Measurements from ENCODE around the gene FAM20C.

The FAM20C gene

DNA sequence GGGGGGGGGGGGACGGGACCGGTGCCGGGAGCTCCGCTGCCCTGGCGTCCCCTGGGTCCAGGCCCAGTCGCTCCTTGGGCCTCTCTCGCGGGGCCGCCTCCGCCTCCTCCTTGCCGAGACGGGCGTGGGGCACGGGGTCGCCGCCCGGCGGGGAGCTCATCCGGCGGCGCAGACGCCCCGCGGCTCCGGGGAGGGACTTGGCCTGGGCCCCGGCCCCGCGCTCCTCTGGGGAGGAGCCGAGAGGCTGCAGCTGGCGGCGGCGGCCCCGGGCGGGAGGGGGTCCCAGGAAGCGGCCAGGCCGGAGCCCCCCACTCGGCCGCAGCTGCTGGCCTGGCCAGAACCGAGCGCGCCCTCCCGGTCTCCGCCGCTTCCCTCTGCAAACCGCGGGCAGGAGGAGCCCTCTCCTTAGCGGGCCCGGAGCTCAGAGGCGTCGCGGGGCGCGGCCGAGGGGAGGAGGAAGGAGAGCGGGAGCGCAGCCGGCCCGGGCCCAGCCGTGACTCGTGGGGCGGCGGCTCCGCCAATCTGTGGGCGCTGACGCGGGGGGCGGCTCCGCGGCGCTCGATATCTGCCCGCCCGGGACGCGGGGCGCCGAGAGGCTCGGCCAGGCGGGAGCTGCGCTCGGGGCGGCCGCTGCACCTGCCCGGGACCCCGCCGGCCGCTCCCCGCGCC lies at the start of gene FAM20C:
TSS of gene FAM20C (plus strand) at position 591 of the 669 bp plus-strand sequence. CDS start 629 bp downstream, outside the sequence.
- peak; percentile 48 for DNase-seq (ENCODE audit: low spot score)

DNA sequence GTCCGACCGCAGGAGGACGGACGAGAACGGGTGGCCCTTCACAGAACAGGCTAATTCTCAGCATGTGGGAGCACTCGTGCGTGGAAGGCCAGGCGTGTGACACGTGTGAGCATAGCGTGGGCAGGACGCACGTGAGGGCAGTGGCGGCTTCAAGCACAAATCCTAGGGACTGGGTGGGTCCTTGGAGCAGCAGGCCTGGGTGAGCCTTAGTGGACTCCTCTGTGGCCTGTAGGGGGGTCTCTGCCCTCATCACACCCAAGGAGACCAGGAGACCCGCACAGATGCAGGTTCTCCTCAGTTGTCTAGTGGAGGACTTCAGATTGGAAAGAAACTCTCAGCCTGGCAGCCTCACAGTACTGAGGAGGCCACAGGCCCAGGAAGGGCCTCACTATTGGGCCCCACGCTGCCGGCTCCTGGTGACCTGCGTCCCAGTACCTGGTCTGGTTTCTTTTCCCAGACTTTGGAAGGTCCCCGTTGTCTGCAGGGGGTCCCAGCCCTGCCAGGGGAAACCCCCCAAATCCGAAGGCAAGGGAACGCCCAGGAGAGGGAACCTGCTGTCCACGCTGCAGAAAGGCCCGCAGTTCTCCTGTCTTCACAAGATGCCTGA lies 49.1 kb upstream of the FAM20C start:
- no peak for DNase-seq (ENCODE audit: low spot score)

DNA sequence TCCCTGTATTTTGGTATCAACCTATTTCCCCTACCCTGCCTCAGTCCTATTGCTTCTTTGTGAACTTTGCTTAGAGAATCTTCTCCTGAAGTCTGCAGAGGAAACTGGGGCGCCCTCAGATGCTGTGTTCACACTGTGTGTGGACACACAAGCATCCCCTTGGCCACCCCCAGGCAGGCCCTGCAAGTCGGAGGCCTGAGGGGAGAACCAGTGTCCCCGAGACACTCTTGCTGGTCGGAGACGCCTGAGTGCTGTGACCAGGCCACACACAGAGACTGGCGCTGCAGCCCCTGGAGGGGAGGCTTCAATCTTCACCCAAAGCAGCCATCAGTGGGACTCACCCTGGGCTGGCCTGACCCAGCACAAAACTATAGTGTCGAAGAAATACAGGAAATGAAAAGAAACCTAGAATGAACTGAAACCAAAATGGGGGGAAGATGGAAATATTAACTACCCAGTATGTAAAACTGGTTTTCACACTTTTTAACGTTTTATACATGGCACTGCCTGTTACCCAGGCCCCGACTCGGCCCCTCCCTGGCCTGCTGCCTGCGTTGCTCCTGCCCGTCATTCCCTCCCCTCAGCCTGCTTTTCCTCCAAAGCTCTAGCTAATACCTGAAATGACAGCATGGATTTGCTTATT lies 48.4 kb upstream of the FAM20C start:
- DNase-seq (ENCODE audit: low spot score), result no peak

DNA sequence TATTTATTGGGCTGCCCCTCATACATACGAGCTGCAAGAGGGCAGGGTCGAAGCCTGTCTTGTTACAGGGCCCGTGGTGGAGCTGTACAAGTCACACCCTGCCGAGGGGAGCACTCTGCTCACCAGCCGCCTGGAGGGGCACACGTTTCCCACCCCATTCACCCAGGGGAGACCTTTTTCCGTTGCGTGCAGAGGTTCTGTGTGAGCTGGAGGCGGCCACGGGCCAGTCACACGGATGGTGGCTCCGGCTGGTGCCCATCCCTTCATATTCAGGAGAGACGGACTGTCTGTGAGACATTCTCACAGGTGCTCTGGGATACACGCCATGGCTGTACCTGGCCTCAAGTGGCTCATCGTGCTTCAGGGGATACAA lies 47.9 kb upstream of the FAM20C start:
- no peak for DNase-seq (ENCODE audit: low spot score)

DNA sequence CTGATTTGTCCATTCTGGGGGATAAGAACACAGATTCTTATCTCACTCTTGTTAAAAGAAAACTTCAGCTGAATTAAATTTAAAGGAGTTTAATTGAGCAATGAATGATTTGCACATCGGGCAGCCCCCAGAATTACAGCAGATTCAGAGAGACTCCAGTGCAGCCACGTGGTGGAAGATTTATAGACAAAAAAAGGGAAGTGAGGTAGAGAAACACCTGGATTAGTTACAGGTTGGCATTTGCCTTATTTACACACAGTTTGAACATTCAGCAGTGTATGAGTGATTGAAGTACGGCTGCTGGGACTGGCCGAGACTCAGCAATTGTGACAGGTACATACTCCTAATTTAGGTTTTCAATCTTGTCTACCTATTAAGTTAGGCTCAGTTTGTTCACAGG lies 46.5 kb upstream of the FAM20C start:
- no peak for DNase-seq (ENCODE audit: low spot score)

DNA sequence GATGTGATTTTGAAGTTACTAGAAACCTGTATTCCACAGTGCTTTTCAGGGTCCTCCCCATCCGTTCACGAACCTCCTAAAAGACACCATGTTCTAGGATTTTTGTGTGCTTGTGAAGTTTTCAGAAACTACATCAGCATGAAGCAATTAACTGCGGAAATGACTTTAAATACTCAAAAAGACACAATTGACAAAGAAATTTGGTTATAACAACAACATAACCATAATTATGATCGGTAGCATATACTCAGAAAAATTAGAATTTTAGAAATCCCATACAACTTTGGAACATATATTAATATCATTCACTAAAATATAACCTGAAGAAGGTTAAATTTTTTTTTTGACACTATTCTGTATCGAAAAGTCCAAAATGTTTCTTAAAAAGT lies 43.8 kb upstream of the FAM20C start:
- DNase-seq (ENCODE audit: low spot score), result no peak

DNA sequence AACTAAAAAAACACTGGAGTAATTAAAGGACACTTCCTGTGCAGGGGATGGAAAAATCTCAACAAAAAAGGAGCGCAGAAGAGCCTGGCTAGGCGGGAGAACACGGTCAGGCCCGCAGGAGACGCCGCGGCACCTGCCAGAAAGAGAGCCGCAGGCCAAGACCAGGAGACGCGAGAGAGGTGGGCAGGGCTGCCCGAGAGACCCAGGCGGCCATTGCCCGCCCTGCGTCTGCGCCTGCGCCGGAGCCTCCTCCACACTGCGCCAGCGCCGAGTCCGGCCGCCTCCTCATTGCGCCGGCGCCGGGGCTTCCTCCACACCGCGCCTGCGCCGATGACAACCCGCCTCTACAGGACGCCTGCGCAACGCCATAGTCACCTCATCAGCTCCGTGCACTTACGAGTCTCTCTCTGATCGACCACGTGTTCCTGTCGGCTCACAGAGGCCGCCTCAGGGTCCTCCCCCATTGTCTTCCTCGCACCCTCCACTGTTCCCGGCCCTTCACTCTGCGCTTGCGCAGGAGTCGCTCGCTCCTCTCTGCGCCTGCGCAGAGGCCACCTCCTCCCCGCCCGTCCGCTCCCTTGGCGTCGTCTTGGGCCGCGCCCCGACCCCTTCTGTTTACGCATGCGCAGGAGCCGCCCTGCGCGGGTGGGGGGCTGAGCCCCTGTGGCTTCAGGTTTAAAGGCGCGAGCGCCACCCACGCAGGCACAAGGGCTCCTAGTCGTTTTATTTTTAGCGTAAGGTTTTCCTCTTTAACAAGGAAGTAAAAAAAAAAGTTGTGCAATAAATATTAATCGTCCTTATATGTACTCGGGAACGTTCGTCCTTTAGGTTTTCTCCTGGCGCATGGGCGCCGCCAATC lies 43.2 kb upstream of the FAM20C start:
- peak; percentile 99 for DNase-seq (ENCODE audit: low spot score)

DNA sequence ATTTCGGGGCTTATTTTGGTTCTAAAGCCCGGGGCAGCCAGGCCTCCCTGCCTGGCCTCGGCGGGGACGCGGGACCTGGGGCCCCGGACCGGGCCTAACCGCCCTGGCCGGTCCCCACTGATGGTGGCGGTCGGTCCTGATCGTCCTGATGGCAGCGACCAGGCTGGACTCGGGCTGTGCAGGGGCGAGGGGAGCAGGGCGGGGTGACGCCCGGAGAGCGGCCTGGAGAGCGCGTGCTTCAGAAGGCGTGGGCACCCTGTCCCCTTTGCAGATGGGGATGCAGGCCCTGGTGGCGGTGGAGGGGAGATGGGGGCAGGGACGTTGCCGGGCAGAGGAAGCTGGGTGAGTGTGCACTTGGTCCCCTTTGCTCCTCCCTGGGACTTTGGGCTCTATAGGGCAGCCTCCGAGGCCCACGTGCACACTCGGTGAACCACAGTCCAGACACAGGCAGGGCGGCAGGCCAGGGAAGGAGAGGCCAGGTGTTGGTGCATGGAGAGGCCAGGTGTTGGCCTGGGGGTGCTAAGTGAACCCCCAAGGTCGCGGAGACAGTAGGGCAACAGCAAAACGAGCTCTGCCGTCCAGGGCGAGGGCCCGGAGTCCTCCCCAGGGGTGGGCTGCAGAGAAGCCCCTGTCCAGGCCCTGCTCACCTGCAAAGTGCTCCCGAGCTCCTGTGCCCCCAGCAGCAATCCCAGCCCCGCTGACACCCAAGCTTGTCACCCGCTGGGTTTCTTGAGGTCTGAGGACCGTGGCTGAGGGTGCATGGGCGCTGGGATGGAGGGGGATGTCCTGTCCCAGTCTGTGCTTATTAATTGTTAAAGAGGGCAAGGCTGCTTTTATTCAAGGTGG lies 42.4 kb upstream of the FAM20C start:
- no peak for DNase-seq (ENCODE audit: low spot score)

DNA sequence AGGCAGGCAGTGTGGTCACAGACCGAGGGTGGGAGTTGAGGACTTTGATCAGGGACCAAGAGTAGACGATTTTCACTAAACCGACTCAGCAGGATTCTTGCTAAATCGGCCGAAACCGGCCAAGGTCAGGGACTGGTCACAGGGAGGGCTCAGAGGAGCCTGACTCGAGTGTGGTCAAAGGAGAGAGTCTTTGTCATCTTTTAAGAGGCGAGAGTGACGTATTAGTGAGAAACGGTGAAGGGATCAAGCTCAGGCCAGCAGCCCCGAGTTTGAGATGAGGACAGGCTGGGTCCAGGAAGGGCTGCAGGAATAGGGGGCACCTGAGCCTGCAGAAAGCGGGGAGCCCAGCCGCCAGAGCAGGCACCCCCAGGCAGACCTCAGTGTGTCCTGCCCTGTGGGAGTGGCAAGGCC lies 41.6 kb upstream of the FAM20C start:
- no peak for DNase-seq (ENCODE audit: low spot score)

DNA sequence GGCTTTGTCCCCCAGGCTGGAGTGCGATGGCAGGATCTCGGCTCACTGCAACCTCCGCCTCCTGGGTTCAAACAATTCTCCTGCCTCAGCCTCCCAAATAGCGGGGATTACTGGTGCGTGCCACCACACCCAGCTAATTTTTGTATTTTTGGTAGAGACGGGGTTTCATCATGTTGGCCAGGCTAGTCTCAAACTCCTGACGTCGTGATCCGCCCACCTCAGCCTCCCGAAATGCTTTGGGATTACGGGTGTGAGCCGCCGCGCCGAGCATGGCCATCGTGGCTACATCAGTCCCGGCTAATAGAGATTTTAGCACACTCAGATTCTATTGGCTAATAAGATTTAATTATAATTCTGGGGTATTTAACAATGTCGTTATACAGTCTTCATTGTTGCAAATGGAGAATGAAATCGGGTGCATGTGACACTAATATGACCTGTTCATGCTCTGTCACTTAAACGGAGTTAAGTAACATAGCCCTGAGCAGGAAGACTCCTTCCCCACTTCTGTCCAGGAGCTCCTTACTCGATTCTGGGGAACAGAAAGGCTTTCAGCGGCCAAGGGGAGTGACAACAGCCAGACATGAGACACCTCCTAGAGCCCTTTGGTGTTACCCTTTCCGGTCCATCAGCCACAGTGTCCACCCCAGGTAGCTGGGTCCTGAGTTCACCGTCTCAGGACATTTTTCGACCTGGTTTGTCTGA lies 40.9 kb upstream of the FAM20C start:
- DNase-seq (ENCODE audit: low spot score), result no peak

DNA sequence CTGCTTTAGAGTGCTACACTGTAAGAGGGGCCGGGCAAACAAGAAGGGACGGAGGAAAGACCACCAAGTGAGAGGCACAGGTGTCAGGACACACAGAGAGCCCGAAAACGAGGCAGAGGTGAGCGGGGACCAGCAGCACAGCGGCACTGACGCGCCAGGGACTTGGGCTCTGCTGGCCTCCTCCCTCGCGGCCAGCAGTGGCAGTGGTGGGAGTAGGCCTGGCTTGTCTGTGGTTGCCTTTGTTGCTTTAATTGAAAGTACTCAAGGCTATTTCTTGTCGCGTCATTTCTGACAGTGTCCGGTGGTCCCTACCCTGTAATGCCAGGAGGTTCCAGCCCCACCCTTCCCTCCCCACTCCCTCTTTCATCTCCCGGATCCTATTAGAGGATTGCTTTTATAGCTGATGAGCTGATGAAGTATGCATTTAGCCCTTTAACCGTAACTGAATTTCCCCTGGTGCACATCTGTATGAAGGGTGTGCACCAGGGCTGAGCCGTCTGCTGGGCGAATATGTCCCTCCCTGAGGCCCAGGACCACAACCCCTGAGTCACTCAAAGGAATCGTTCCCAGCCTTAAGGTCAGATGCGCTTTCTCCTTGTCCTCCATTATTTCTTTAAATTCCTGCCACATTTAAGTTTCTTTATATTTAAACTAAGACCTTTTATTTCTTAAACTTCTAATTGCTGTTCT lies 39.5 kb upstream of the FAM20C start:
- no peak for DNase-seq (ENCODE audit: low spot score)

DNA sequence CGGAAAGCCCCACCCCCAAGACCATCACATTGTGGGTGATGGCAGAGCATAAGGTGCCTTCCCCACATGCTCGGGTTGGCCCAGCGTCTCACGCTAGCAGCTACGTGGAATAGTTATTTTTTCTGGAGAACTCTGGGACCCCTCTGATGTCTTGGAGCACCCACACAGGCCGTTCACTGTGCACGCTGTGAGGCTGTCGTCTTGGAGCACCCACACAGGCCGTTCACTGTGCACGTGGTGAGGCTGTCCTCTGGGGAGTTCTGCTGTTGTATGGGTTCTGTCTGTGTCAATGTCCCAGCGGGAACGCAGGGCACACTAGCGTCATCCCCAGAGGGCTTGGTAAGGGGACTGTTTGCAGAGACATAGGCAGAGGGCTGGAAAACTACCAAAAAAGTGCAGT lies 38.8 kb upstream of the FAM20C start:
- DNase-seq (ENCODE audit: low spot score), result no peak

DNA sequence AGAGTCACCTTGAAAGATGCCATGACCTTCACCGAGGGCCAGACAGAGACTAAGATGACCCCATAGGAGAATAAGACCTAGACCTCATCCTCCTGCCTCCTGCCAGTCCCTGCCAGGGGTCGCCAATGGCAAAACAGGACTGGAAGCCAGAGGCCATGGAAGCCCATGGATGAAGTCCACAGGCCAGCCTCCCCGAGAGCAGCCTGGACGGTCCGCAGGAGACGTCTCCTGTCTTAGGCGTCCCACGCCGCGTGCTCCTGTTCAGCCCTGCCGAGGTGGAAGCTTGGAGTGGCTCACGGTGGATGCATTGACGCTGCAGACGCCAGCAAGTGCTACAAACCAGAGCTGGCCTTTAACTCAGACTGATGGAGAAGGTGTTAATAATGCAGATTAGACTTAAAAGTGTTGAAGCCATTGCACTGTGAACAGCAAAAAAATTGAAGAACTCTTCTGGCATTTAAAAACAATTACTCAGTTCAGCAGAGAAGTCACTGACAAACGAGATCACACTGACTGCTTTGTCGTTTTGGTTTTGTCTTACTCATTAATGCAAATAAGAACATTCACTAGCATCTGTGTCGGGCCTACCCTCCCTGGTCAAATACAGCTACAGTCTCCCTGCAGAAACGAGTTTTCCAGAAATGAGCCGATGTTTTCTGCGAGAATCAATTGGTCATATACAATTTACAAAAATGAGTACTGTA lies 38.1 kb upstream of the FAM20C start:
- no peak for DNase-seq (ENCODE audit: low spot score)

DNA sequence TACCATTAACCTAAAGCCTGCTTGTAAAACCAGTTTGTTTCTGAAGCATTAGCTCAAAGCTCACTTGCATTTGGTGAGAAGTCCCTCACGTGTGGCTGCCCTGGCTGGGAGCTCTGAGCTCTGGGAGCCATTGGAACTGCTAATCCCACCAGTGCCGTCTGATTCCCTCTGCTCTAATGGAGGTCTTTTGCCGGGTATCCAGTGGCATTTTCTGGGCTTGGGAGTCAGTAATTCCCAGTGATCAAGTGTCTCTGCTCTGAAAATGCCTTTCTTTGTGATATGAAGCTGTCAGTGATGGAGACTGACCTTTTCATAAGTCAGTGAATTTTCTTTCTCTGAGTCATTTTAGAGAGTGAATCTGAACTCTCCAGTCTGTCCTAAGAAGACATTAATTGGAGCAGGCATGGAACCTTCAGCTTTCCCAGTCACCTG lies 36.9 kb upstream of the FAM20C start:
- no peak for DNase-seq (ENCODE audit: low spot score)

DNA sequence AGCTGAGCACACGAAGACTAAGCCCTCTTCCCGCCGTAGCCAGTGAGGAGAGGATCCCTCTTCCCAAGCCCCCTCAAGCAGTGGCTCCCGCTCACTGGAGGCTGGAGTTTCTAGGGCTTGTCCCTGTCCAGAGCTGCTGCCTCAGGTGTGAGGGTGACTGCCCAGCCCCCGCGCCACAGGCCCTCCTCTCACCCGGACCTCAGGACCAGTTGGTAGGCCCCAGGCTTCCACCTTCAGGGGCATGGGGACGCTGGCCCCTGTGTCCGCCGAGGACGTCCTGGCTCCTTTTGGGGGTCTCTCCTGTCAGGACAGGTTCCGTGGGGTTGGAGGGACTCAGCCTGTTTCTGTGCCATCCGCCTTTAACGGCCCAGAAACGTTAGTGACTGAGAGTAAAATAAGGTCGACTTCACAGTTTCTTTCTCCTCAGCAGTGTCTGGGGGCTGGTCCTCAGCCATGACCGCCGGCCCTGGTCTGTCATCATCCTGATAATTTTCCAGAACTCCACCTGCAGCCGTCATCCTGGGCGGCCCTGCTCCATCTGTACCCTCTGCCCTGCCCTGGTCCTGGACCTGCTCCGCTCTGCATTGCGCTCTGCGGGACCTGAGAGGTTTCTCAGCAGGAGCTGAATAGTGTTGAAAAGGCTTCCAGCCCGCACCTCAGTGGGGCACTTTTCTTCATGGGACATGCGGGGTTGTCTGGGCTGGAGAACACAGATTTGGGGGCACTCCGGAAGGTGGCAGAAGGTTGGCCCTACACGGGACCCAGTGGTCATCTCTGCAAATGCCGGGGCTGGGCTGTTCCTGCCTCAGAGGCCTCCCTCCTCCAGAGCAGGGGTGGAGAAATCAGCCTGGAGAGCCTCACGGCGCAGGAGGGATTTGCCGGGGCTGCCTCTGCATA lies 36.0 kb upstream of the FAM20C start:
- peak; percentile 28 for DNase-seq (ENCODE audit: low spot score)

DNA sequence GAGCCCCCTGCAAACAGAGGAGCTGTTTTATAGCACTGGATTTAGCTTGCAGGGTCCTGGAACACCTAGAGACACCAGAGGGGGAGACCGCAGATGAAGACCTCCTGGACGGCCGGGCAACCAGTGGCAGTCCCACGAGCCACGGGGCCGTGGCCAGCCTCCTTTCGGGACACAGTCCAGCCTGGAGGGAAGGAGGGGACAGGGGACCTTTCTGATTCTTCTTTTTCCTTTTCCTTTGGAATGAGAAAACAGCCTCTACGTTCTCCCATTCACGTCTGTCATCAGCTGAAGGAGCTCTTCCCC lies 35.4 kb upstream of the FAM20C start:
- DNase-seq (ENCODE audit: low spot score), result no peak

DNA sequence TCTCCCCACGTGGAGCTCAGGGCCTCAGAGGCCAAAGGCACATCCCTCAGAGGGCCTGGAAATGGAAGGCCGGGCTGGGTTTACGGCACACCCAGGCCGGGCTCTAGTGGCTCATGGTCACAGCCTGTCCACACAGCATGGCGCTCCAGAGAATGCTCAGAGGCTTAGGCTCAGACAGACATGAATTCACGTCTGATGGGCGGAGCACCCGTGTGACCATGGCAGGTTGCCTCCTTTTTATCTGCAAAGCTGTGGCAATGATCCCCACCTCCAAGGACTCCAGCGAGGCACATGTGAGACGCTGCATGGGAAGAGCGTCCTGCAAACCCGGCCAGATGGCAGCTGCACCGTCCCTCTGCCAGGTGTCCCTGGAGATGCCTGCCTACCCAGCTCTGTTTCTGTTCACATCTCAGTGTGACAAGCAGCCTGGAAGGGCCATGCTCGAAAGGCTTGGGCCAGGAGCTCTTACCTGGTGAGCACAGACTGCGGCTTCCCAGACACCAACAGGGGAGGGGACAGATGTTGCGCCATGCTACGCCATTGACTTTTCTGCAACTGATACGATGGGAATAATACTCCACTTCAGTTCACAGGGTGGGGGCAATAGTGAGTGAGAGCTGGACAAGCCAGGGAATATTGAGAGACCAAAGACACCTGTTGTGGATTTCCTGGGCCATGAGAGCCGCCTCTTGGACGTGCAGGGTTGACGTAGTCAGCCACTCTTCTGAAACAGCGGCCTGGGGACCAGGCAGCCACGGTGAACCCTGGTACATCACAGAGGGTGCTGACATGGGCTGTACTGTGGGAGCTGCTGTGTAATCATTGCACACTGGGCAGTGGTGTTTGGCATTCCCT lies 34.4 kb upstream of the FAM20C start:
- peak; percentile 57 for DNase-seq (ENCODE audit: low spot score)

DNA sequence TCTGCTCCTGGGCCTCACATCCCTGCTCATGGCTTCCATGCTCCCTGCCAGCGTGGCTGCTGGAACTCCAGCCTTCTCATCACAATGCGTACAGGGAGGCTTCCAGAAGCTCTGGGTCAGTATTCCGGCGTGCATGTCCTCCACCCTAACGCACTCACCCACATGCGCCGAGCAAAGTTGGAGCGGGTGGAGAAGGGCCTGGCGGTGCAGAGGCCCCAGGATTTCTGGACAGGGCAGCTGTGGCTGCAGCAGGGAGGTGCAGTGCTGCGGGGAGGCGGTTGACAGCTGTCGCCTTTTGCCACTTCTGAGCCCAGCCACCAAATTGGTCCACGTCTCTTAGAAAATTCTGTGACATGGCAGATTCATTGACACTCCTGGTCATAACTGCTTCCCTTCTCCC lies 33.6 kb upstream of the FAM20C start:
- DNase-seq (ENCODE audit: low spot score), result no peak
